ENCODE measurements around the gene STYXL1.

DNA sequence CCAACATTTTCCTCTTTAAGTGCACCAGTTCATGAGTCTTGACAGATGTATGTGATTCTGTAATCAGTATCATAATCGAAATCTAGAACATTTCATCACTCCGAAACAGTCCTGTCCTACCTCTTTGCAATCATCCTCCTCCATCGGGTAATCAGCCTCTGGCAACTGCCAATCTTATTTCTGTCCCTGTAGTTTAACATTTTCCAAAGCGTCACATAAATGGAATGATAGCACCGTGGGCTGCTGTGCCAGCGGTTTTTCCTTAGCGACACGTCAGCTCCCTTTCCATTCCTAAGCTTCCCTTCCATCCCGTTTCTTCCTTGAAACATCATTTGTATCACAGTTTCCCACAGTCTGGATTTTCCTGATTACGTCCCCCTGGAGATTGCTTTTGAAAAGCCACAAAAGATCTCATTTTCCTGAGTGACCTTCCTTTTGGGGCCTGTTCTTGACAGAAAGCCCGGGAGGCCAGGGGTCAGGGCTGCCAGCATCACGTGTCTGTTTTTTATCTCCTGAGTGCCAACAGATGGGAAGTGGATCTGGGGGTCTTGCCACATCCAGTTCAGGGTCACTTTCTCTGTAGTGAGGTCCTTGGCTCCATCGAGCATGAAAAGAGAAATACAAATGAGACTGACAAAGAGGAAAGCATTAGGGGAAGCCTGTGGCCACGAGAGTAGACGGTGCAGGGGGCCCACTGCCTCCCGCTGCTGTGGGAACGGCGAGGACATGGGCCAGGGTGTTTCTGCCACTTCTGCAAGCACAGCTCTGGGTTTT lies 85.0 kb downstream of the STYXL1 start:
- TF ChIP-seq, protein P1, sequence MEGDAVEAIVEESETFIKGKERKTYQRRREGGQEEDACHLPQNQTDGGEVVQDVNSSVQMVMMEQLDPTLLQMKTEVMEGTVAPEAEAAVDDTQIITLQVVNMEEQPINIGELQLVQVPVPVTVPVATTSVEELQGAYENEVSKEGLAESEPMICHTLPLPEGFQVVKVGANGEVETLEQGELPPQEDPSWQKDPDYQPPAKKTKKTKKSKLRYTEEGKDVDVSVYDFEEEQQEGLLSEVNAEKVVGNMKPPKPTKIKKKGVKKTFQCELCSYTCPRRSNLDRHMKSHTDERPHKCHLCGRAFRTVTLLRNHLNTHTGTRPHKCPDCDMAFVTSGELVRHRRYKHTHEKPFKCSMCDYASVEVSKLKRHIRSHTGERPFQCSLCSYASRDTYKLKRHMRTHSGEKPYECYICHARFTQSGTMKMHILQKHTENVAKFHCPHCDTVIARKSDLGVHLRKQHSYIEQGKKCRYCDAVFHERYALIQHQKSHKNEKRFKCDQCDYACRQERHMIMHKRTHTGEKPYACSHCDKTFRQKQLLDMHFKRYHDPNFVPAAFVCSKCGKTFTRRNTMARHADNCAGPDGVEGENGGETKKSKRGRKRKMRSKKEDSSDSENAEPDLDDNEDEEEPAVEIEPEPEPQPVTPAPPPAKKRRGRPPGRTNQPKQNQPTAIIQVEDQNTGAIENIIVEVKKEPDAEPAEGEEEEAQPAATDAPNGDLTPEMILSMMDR (IDR thresholded peaks at IDR 0.05 in 4 of 5, conservative IDR thresholded peaks at IDR 0.05 in 1 of 5), result no peak
- no peak for TF ChIP-seq POLR2A (IDR thresholded peaks at IDR 0.05)

All from gastrocnemius medialis (tissue), 4 donors.